ENCODE measurements around the gene EHF. TPM values are rescaled to one million over a fixed set of nuclear protein-coding genes. Genes with fewer than 3 reads are reported as not detected.

The EHF gene
- total RNA-seq, 1 experiment from 2014 or later: 118 TPM

GRCh38 chr11:34659096-34659733 lies 38.3 kb downstream of the EHF start:
- Histone ChIP-seq H3K36me3 (ENCODE audit: low read depth) (peaks cover 79% of the 10 kb centered on the region), H3K9me3 (ENCODE audit: insufficient read depth, low read depth) (no peaks in the 10 kb centered on the region), H3K4me1 (replicated peaks; ENCODE audit: insufficient read depth) (peaks cover 24% of the 10 kb centered on the region), H4K20me1 (ENCODE audit: insufficient read depth) (no peaks in the 10 kb centered on the region), H3K4me2 (no peak overlapping the region), H3K9me2 (ENCODE audit: insufficient read depth) (no peaks in the 10 kb centered on the region), H3K79me2 (ENCODE audit: low read depth) (peaks cover 42% of the 10 kb centered on the region), H3K27me3 (ENCODE audit: insufficient read depth, low read depth) (no peaks in the 10 kb centered on the region), H3F3A (ENCODE audit: insufficient read depth, low read depth) (peaks cover 91% of the 10 kb centered on the region), H2AFZ (no peak overlapping the region), H3K27ac (no peak overlapping the region), H3K4me3 (no peak overlapping the region)
- BruUV-seq (replicated peaks): no TSS peak
- ChIA-PET POLR2A (ENCODE audit: unreplicated experiment) (interaction anchor here (0.6 kb wide), 1 partner anchor 9 kb away, joined by 5 read pairs; no protein-coding TSS in a partner anchor), CTCF (no interaction called here)
- TF ChIP-seq EZH2 (IDR thresholded peaks at IDR 0.05; ENCODE audit: low read depth) (no peak), CTCF (conservative IDR thresholded peaks at IDR 0.05) (no peak)
- intact Hi-C loops (cut with micrococcal nuclease; ENCODE audit: unreplicated experiment): no loop called here
- no peak for DNase-seq

GRCh38 chr11:34665077-34665835 lies 44.4 kb downstream of the EHF start:
- DNase-seq: peak in 1 of 2 experiments; percentile 58
- intact Hi-C loops (cut with micrococcal nuclease; ENCODE audit: unreplicated experiment): loop anchor here (5.0 kb wide), 2 partner anchors 43 to 222 kb away; partner anchors contain the start of gene EHF
- ChIA-PET POLR2A (ENCODE audit: unreplicated experiment) (no interaction called here), CTCF (no interaction called here)
- no peaks in the 10 kb centered on the region for H3K9me3 ChIP-seq (ENCODE audit: insufficient read depth, low read depth)
- peaks cover 50% of the 10 kb centered on the region for H3K4me1 ChIP-seq (replicated peaks; ENCODE audit: insufficient read depth)
- no peaks in the 10 kb centered on the region for H4K20me1 ChIP-seq (ENCODE audit: insufficient read depth)
- H2AFZ ChIP-seq: no peak overlapping the region
- TF ChIP-seq CTCF (conservative IDR thresholded peaks at IDR 0.05) (no peak), EZH2 (IDR thresholded peaks at IDR 0.05; ENCODE audit: low read depth) (no peak)
- no peak overlapping the region for H3K4me3 ChIP-seq
- H3F3A ChIP-seq (ENCODE audit: insufficient read depth, low read depth): peaks cover 70% of the 10 kb centered on the region
- H3K79me2 ChIP-seq (ENCODE audit: low read depth): no peaks in the 10 kb centered on the region
- no peaks in the 10 kb centered on the region for H3K27me3 ChIP-seq (ENCODE audit: insufficient read depth, low read depth)
- peak overlapping the region; percentile 13; the same call in 1 of the 2 replicates for H3K27ac ChIP-seq
- BruUV-seq (replicated peaks): no TSS peak
- H3K9me2 ChIP-seq (ENCODE audit: insufficient read depth): no peaks in the 10 kb centered on the region
- H3K36me3 ChIP-seq (ENCODE audit: low read depth): peaks cover 31% of the 10 kb centered on the region
- H3K4me2 ChIP-seq: no peak overlapping the region

GRCh38 chr11:34667810-34668582 lies 47.1 kb downstream of the EHF start:
- no peak for TF ChIP-seq EZH2 (IDR thresholded peaks at IDR 0.05; ENCODE audit: low read depth)
- no peak for TF ChIP-seq CTCF (conservative IDR thresholded peaks at IDR 0.05)
- Histone ChIP-seq H3K79me2 (ENCODE audit: low read depth) (no peaks in the 10 kb centered on the region), H3K9me2 (ENCODE audit: insufficient read depth) (no peaks in the 10 kb centered on the region), H3K36me3 (ENCODE audit: low read depth) (peaks cover 4% of the 10 kb centered on the region; the same call in 1 of the 2 replicates), H3K27me3 (ENCODE audit: insufficient read depth, low read depth) (no peaks in the 10 kb centered on the region), H3K4me1 (replicated peaks; ENCODE audit: insufficient read depth) (peaks cover 50% of the 10 kb centered on the region), H3K4me2 (peak overlapping the region; percentile 48), H3F3A (ENCODE audit: insufficient read depth, low read depth) (peaks cover 47% of the 10 kb centered on the region), H3K4me3 (no peak overlapping the region), H2AFZ (no peak overlapping the region), H3K9me3 (ENCODE audit: insufficient read depth, low read depth) (no peaks in the 10 kb centered on the region), H4K20me1 (ENCODE audit: insufficient read depth) (no peaks in the 10 kb centered on the region), H3K27ac (peak overlapping the region; percentile 85)
- ChIA-PET POLR2A (ENCODE audit: unreplicated experiment) (interaction anchor here (0.7 kb wide), 1 partner anchor 8 kb away, joined by 5 read pairs; no protein-coding TSS in a partner anchor), CTCF (no interaction called here)
- intact Hi-C loops (cut with micrococcal nuclease; ENCODE audit: unreplicated experiment): loop anchor here (1.0 to 5.0 kb wide), 5 partner anchors 13 to 219 kb away; partner anchors contain the start of gene EHF
- no TSS peak for BruUV-seq (replicated peaks)
- peak; percentile 78 to 99 for DNase-seq

All from PC-9 (cell line).